Right ventricle myocardium superior (tissue), 1 donor: ENCODE results near the gene EEF1E1. TPM values are rescaled to one million over a fixed set of nuclear protein-coding genes. Genes with fewer than 3 reads are reported as not detected.
A peak's percentile ranks its signal among the peaks of the same experiment; 100 is the strongest.

Source experiments
- ATAC-seq: fragments of 200-7000 bp; cut with Tn5 transposase; one replicate; pipeline ENCODE4 v1.9.1; 2020; ENCODE audit warnings: mild to moderate bottlenecking; ENCODE audit not compliant: poor library complexity
- DNase-seq: peaks from one replicate; pipeline ENCODE4 v3.0.0-alpha.2; 2020
- intact Hi-C: fragments of 100-400 bp; cut with DNase I; formaldehyde crosslinking; loops from one replicate; pipeline ENCODE4 v1.11.2; 2022
- total RNA-seq: library from RNA; stranded (reverse); fragmentation: NEBNext Ultra II Directional; extraction: Animal tissue kit (Norgen Biotek cat#: 25700); gene quantifications from one replicate; pipeline ENCODE4 v1.2.1, GENCODE V29; 2021
- donor health status: DM: no; HTN: yes; CAD: no; lungs with severe emphysema.

The EEF1E1 gene
- total RNA-seq, 1 donor from 2014 or later, result 10.8 TPM

GRCh38 chr6:8100159-8100854, 2.0 kb downstream of the EEF1E1 start:
- no peak for DNase-seq

GRCh38 chr6:8090650-8091049, 11.7 kb downstream of the EEF1E1 start:
- intact Hi-C loops, result no loop called here
- ATAC-seq, result no peak
- DNase-seq, result no peak

More at GRCh38 chr6:8100159-8100854, 2.0 kb downstream of the EEF1E1 start:
- no peak for ATAC-seq
- intact Hi-C loops, result no loop called here

GRCh38 chr6:8088886-8089285, 13.5 kb downstream of the EEF1E1 start:
- DNase-seq (no peak), ATAC-seq (no peak)
- intact Hi-C loops, result no loop called here

GRCh38 chr6:8087870-8088754, 14.2 kb downstream of the EEF1E1 start:
- no peak for DNase-seq
- intact Hi-C loops, result no loop called here
- no peak for ATAC-seq

- intact Hi-C loops, result no loop called here
- ATAC-seq, result no peak
- no peak for DNase-seq
These were observed 15.5 kb downstream of the EEF1E1 start for GRCh38 chr6:8086755-8087306.

GRCh38 chr6:8085053-8085511, 17.3 kb downstream of the EEF1E1 start:
- no peak for DNase-seq
- no peak for ATAC-seq
- intact Hi-C loops, result no loop called here

GRCh38 chr6:8084586-8084985, 17.8 kb downstream of the EEF1E1 start:
- ATAC-seq (no peak), DNase-seq (no peak)
- intact Hi-C loops, result no loop called here

GRCh38 chr6:8082954-8083858, 19.1 kb downstream of the EEF1E1 start:
- DNase-seq, result no peak
- ATAC-seq, result peak; percentile 12
- intact Hi-C loops, result no loop called here

GRCh38 chr6:8082572-8082953, 19.8 kb downstream of the EEF1E1 start:
- ATAC-seq (no peak), DNase-seq (no peak)
- intact Hi-C loops, result no loop called here

GRCh38 chr6:8080362-8081151, 21.8 kb downstream of the EEF1E1 start:
- ATAC-seq, result no peak
- no peak for DNase-seq
- intact Hi-C loops, result no loop called here

GRCh38 chr6:8079126-8079525, 23.2 kb downstream of the EEF1E1 start:
- intact Hi-C loops, result no loop called here
- no peak for DNase-seq
- ATAC-seq, result no peak

GRCh38 chr6:8077991-8078390, 24.4 kb downstream of the EEF1E1 start:
- intact Hi-C loops, result no loop called here
- DNase-seq, result no peak
- ATAC-seq, result no peak

GRCh38 chr6:8075704-8076103, 26.6 kb downstream of the EEF1E1 start:
- DNase-seq, result no peak
- intact Hi-C loops, result no loop called here
- ATAC-seq, result no peak

GRCh38 chr6:8075185-8075584, 27.2 kb downstream of the EEF1E1 start:
- intact Hi-C loops, result no loop called here
- no peak for DNase-seq

GRCh38 chr6:8074213-8074612, 28.1 kb downstream of the EEF1E1 start:
- ATAC-seq (no peak), DNase-seq (no peak)
- intact Hi-C loops, result no loop called here

More at GRCh38 chr6:8075185-8075584, 27.2 kb downstream of the EEF1E1 start:
- no peak for ATAC-seq

- intact Hi-C loops, result no loop called here
These were observed 28.6 kb downstream of the EEF1E1 start for GRCh38 chr6:8073758-8074157.

GRCh38 chr6:8070718-8071117, 31.6 kb downstream of the EEF1E1 start:
- DNase-seq, result no peak
- intact Hi-C loops, result no loop called here
- ATAC-seq, result no peak

More at GRCh38 chr6:8073758-8074157, 28.6 kb downstream of the EEF1E1 start:
- DNase-seq (no peak), ATAC-seq (no peak)
